Vagina (tissue), 2 donors: Measurements from ENCODE around the gene SLC51B. TPM values are rescaled to one million over a fixed set of nuclear protein-coding genes. Genes with fewer than 3 reads are reported as not detected.
"Not testable (repeated sequence)": the region's sequence is repeated elsewhere in the genome, so short reads cannot be mapped to it uniquely, and the experiment has no call there.

ENCODE experiments used
- DNase-seq, 2 donors: peaks; one replicate each; pipeline ENCODE4 v3.0.0-alpha.2; 2017; ENCODE audit errors: extremely low spot score in 2 of 2
- H3K27ac ChIP-seq: fragments of 200-600 bp; sonication (generic); one replicate; pipeline ENCODE4 v1.5.1; 2019
- H3K27me3 ChIP-seq: fragments of 200-600 bp; sonication (generic); one replicate; pipeline ENCODE4 v1.5.1; 2019
- H3K36me3 ChIP-seq, 2 donors: fragments of 200-600 bp; sonication (generic); one replicate each; pipeline ENCODE4 v1.5.1; 2017 to 2019
- H3K4me1 ChIP-seq: fragments of 200-600 bp; sonication (generic); one replicate; pipeline ENCODE4 v1.5.1; 2019
- H3K4me3 ChIP-seq, 2 donors: fragments of 200-600 bp; sonication (generic); 1 replicate in 1 of 2; 2 replicates in 1 of 2; pipeline ENCODE4 v1.5.1; 2016 to 2019
- H3K9me3 ChIP-seq: fragments of 200-600 bp; sonication (generic); one replicate; pipeline ENCODE4 v1.5.1; 2019
- CTCF ChIP-seq, 3 experiments: fragments of 450-650 bp in 2 of 3; fragments of 200-600 bp in 1 of 3; sonication (generic) in 1 of 3; IDR thresholded peaks; one replicate each; pipeline ENCODE4 v1.5.1; 2017 to 2019; ENCODE audit warnings: antibody characterized with exemption in 3 of 3, mild to moderate bottlenecking in 2 of 3, moderate library complexity in 2 of 3
- POLR2A ChIP-seq, 2 donors: fragments of 450-650 bp; IDR thresholded peaks; one replicate each; pipeline ENCODE4 v1.6.1; 2017; ENCODE audit warnings: antibody characterized with exemption in 2 of 2, mild to moderate bottlenecking in 2 of 2, moderate library complexity in 2 of 2
- POLR2AphosphoS5 ChIP-seq, 2 donors: sonication (generic); formaldehyde crosslinking; IDR thresholded peaks; one replicate each; pipeline ENCODE4 v1.9.0; 2017; ENCODE audit warnings: antibody characterized with exemption in 2 of 2, mild to moderate bottlenecking in 2 of 2, low read depth in 1 of 2; ENCODE audit not compliant: insufficient read depth in 1 of 2
- intact Hi-C: fragments of 100-400 bp; cut with DNase I; formaldehyde crosslinking; loops from one replicate; pipeline ENCODE4 v1.15.1; 2023
- total RNA-seq: library from RNA; depleted of rRNA; stranded (reverse); fragments of >200 nt; gene quantifications from one replicate; pipeline ENCODE4 v1.2.3, GENCODE V29; 2016

The SLC51B gene
- total RNA-seq, 1 donor from 2014 or later: not detected

GRCh38 chr15:65040461-65040860 is 4.7 kb upstream of the SLC51B start:
- H3K9me3 ChIP-seq: no peaks in the 10 kb centered on the region
- no peak overlapping the region for H3K4me3 ChIP-seq
- intact Hi-C loops: loop anchor here (5.0 kb wide), 1 partner anchor 37 kb away; the partner anchor contains the start of gene KBTBD13
- H3K4me1 ChIP-seq: peaks cover 35% of the 10 kb centered on the region
- H3K27me3 ChIP-seq: no peaks in the 10 kb centered on the region
- no peaks in the 10 kb centered on the region for H3K36me3 ChIP-seq
- no peak for DNase-seq
- TF ChIP-seq POLR2A (IDR thresholded peaks at IDR 0.05) (no peak), CTCF (IDR thresholded peaks at IDR 0.05) (no peak), POLR2AphosphoS5 (IDR thresholded peaks at IDR 0.05; ENCODE audit: insufficient read depth in 1 of 2, low read depth in 1 of 2) (no peak)
- no peak overlapping the region for H3K27ac ChIP-seq

GRCh38 chr15:65041787-65042186 is 3.4 kb upstream of the SLC51B start:
- H3K27me3 ChIP-seq: no peaks in the 10 kb centered on the region
- no peak overlapping the region for H3K27ac ChIP-seq
- no peak for TF ChIP-seq POLR2AphosphoS5 (IDR thresholded peaks at IDR 0.05; ENCODE audit: insufficient read depth in 1 of 2, low read depth in 1 of 2)
- no peak for TF ChIP-seq POLR2A (IDR thresholded peaks at IDR 0.05)
- no peak for TF ChIP-seq CTCF (IDR thresholded peaks at IDR 0.05)
- no peak for DNase-seq
- H3K36me3 ChIP-seq: no peaks in the 10 kb centered on the region
- no peak overlapping the region for H3K4me3 ChIP-seq
- intact Hi-C loops: loop anchor here (5.0 kb wide), 1 partner anchor 36 kb away; the partner anchor contains the start of gene KBTBD13
- peaks cover 36% of the 10 kb centered on the region for H3K4me1 ChIP-seq
- H3K9me3 ChIP-seq: no peaks in the 10 kb centered on the region

GRCh38 chr15:65042776-65043327 is 2.3 kb upstream of the SLC51B start:
- no peaks in the 10 kb centered on the region for H3K9me3 ChIP-seq
- no peak for TF ChIP-seq CTCF (IDR thresholded peaks at IDR 0.05)
- TF ChIP-seq POLR2AphosphoS5 (IDR thresholded peaks at IDR 0.05; ENCODE audit: insufficient read depth in 1 of 2, low read depth in 1 of 2): no peak
- no peak for TF ChIP-seq POLR2A (IDR thresholded peaks at IDR 0.05)
- H3K27ac ChIP-seq: peak overlapping the region; percentile 18
- DNase-seq: no peak
- intact Hi-C loops: loop anchor here (5.0 kb wide), 1 partner anchor 34 kb away; the partner anchor contains the start of gene KBTBD13
- H3K27me3 ChIP-seq: no peaks in the 10 kb centered on the region
- H3K36me3 ChIP-seq: no peaks in the 10 kb centered on the region
- peaks cover 36% of the 10 kb centered on the region for H3K4me1 ChIP-seq
- no peak overlapping the region for H3K4me3 ChIP-seq

- not testable (repeated sequence) for DNase-seq, H3K9me3 ChIP-seq, H3K27me3 ChIP-seq, H3K36me3 ChIP-seq, H3K4me3 ChIP-seq, H3K27ac ChIP-seq
- intact Hi-C loops: loop anchor here (5.0 kb wide), 1 partner anchor 33 kb away; the partner anchor contains the start of gene KBTBD13
- peaks cover 36% of the 10 kb centered on the region for H3K4me1 ChIP-seq
Measured at GRCh38 chr15:65044218-65044617, 969 bp upstream of the SLC51B start.

- Histone ChIP-seq H3K4me3 (no peak overlapping the region), H3K4me1 (peaks cover 34% of the 10 kb centered on the region), H3K27ac (no peak overlapping the region), H3K36me3 (no peaks in the 10 kb centered on the region), H3K9me3 (no peaks in the 10 kb centered on the region), H3K27me3 (no peaks in the 10 kb centered on the region)
- DNase-seq: no peak
- no peak for TF ChIP-seq CTCF (IDR thresholded peaks at IDR 0.05)
- TF ChIP-seq POLR2AphosphoS5 (IDR thresholded peaks at IDR 0.05; ENCODE audit: insufficient read depth in 1 of 2, low read depth in 1 of 2): no peak
- TF ChIP-seq POLR2A (IDR thresholded peaks at IDR 0.05): no peak
- intact Hi-C loops: no loop called here
Measured at GRCh38 chr15:65048241-65048640, 3.1 kb downstream of the SLC51B start.
